ENCODE data around the gene SETD5.

Gene SETD5

DNA sequence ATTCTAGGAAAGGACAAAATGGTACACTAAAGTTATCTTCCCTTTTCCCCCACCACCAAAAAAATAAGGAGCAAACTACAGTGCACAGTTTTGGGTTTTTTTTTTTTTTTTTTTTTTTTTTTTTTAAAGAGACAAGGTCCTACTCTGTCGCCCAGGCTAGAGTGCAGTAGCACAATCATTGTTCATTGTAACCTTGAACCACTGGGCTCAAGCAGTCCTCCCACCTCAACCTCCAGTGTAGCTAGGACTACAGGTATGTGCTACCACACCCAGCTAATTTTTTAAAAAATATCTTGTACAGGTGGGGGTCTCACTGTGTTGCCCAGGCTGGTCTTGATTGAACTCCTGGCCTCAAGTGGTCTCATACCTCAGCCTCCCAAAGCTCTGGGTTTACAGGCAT lies 14.9 kb downstream of the SETD5 start:
- Histone ChIP-seq H3K27me3 (replicated peaks; ENCODE audit: control insufficient read depth, insufficient read depth, low read length) (no peaks in the 10 kb centered on the region), H3K36me3 (ENCODE audit: control insufficient read depth, insufficient read depth, low read length) (peaks cover 2% of the 10 kb centered on the region), H3K4me3 (replicated peaks; ENCODE audit: low read depth, low read length) (no peak overlapping the region)
- no peak for TF ChIP-seq CTCF (IDR thresholded peaks at IDR 0.05; ENCODE audit: insufficient read depth, low read length, poor library complexity, severe bottlenecking)
- DNase-seq (ENCODE audit: extremely low read depth, insufficient read length) = no peak

GRCh38 chr3:9414826-9415225 lies 17.4 kb downstream of the SETD5 start:
- TF ChIP-seq CTCF (IDR thresholded peaks at IDR 0.05; ENCODE audit: insufficient read depth, low read length, poor library complexity, severe bottlenecking) = no peak

DNA sequence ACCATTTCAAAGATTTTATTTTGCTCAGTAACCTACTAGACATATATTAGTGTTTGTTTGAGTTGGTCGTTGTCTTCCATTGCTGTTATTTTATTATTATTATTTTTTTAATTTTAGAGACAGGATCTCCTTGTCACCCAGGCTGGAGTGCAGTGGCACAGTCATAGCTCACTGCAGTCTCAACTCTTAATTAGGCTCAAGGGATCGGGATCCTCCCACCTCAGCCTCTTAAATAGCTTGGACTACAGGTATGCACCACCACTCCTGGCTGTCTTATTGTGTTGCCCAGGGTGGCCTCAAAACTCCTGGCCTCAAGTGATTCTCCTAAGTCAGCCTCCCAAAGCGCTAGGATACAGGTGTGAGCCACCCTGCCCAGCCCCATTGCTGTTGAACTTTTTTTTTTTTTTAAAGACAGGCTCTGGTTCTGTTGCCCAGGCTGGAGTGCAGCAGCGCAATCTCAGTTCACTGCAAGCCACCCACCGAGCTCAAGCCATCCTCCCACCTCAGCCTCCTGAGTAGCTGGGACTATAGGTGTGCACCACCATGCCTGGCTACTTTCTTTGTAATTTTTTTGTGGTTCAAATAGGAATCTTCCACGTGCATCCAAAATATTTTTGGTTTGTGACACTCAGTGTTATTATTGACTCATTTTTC lies 18.2 kb downstream of the SETD5 start:
- DNase-seq (ENCODE audit: extremely low read depth, insufficient read length) = no peak
- Histone ChIP-seq H3K4me3 (replicated peaks; ENCODE audit: low read depth, low read length) (no peak overlapping the region), H3K36me3 (ENCODE audit: control insufficient read depth, insufficient read depth, low read length) (peaks cover 2% of the 10 kb centered on the region)

More at GRCh38 chr3:9414826-9415225, 17.4 kb downstream of the SETD5 start:
- no peak for DNase-seq (ENCODE audit: extremely low read depth, insufficient read length)
- Histone ChIP-seq H3K4me3 (replicated peaks; ENCODE audit: low read depth, low read length) (no peak overlapping the region), H3K36me3 (ENCODE audit: control insufficient read depth, insufficient read depth, low read length) (peaks cover 2% of the 10 kb centered on the region), H3K27me3 (replicated peaks; ENCODE audit: control insufficient read depth, insufficient read depth, low read length) (no peaks in the 10 kb centered on the region)

GRCh38 chr3:9416139-9416780 lies 18.8 kb downstream of the SETD5 start:
- no peak for TF ChIP-seq CTCF (IDR thresholded peaks at IDR 0.05; ENCODE audit: insufficient read depth, low read length, poor library complexity, severe bottlenecking)

More for the DNA sequence above, 18.2 kb downstream of the SETD5 start:
- no peaks in the 10 kb centered on the region for H3K27me3 ChIP-seq (replicated peaks; ENCODE audit: control insufficient read depth, insufficient read depth, low read length)
- no peak for TF ChIP-seq CTCF (IDR thresholded peaks at IDR 0.05; ENCODE audit: insufficient read depth, low read length, poor library complexity, severe bottlenecking)

DNA sequence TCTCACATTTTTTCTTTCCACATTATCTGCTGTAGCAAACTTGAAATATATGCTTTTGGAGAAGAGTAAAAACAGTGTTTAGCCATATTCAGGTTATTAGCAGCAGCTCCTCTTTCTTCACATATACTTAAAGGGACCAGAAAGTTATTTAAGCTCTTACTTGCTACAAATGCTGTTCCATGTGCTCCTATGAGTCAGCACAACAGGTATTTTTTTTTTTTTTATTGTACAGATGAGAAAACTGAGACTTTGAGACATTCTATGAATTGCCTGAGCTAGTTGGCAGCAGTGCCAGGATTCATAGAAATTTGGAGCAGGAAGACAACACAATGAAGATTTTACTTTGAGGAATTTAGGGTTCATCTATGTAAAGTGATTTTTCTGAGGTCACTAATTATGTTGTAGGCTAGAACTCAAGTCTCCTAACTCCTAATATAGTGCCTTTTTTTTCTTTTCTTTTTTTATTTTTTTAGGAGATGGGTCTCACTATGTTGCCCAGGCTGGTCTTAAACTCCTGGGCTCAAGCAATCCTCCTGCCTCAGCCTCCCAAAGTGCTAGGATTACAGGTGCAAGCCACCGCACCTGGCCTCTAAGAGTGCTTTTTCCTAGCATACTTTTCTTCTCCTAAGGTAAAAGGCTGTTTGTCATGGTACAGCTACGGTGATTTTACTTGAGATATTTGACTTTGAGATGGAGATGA lies 23.6 kb downstream of the SETD5 start:
- no peaks in the 10 kb centered on the region for H3K27me3 ChIP-seq (replicated peaks; ENCODE audit: control insufficient read depth, insufficient read depth, low read length)
- no peak overlapping the region for H3K4me3 ChIP-seq (replicated peaks; ENCODE audit: low read depth, low read length)
- H3K36me3 ChIP-seq (ENCODE audit: control insufficient read depth, insufficient read depth, low read length) = no peaks in the 10 kb centered on the region; the same call in 1 of the 2 replicates
- no peak for TF ChIP-seq CTCF (IDR thresholded peaks at IDR 0.05; ENCODE audit: insufficient read depth, low read length, poor library complexity, severe bottlenecking)
- no peak for DNase-seq (ENCODE audit: extremely low read depth, insufficient read length)

More at GRCh38 chr3:9416139-9416780, 18.8 kb downstream of the SETD5 start:
- no peak for DNase-seq (ENCODE audit: extremely low read depth, insufficient read length)
- Histone ChIP-seq H3K4me3 (replicated peaks; ENCODE audit: low read depth, low read length) (no peak overlapping the region), H3K27me3 (replicated peaks; ENCODE audit: control insufficient read depth, insufficient read depth, low read length) (no peaks in the 10 kb centered on the region), H3K36me3 (ENCODE audit: control insufficient read depth, insufficient read depth, low read length) (peaks cover 2% of the 10 kb centered on the region)

Data from GM06990 (cell line).